GM21737 (cell line): Measurements from ENCODE around the gene SCEL.
"Not testable (repeated sequence)": the region's sequence is repeated elsewhere in the genome, so short reads cannot be mapped to it uniquely, and the experiment has no call there.

ENCODE experiments used
- ATAC-seq: cut with Tn5 transposase; IDR thresholded peaks from one replicate; pipeline ENCODE4 v1.9.1; 2021; ENCODE audit warnings: mild to moderate bottlenecking, moderate library complexity; ENCODE audit not compliant: unreplicated experiment

SCEL gene

GRCh38 chr13:77650409-77650808 lies 114.9 kb downstream of the SCEL start:
- ATAC-seq = no peak

- no peak for ATAC-seq
Measured at GRCh38 chr13:77653301-77653700, 117.8 kb downstream of the SCEL start.

- ATAC-seq = not testable (repeated sequence)
Measured at GRCh38 chr13:77660016-77660415, 124.5 kb downstream of the SCEL start.

GRCh38 chr13:77660841-77661250 lies 125.3 kb downstream of the SCEL start:
- ATAC-seq = no peak

- not testable (repeated sequence) for ATAC-seq
Measured at GRCh38 chr13:77662301-77662700, 126.8 kb downstream of the SCEL start.

- ATAC-seq = not testable (repeated sequence)
Measured at GRCh38 chr13:77662831-77663230, 127.3 kb downstream of the SCEL start.

GRCh38 chr13:77674852-77675251 lies 139.3 kb downstream of the SCEL start:
- no peak for ATAC-seq

GRCh38 chr13:77678691-77679235 lies 143.3 kb downstream of the SCEL start:
- ATAC-seq = no peak

GRCh38 chr13:77687799-77688198 lies 152.3 kb downstream of the SCEL start:
- no peak for ATAC-seq

- ATAC-seq = no peak
Measured at GRCh38 chr13:77691871-77692270, 156.4 kb downstream of the SCEL start.

- ATAC-seq = no peak
Measured at GRCh38 chr13:77692746-77693448, 157.4 kb downstream of the SCEL start.

GRCh38 chr13:77693449-77693940 lies 158.0 kb downstream of the SCEL start:
- ATAC-seq = no peak
